EL (cell line): ENCODE measurements around the gene MID1IP1.

Source experiments
- DNase-seq: peaks from one replicate; pipeline ENCODE4 v3.0.0-alpha.2; 2016

The MID1IP1 gene

DNA sequence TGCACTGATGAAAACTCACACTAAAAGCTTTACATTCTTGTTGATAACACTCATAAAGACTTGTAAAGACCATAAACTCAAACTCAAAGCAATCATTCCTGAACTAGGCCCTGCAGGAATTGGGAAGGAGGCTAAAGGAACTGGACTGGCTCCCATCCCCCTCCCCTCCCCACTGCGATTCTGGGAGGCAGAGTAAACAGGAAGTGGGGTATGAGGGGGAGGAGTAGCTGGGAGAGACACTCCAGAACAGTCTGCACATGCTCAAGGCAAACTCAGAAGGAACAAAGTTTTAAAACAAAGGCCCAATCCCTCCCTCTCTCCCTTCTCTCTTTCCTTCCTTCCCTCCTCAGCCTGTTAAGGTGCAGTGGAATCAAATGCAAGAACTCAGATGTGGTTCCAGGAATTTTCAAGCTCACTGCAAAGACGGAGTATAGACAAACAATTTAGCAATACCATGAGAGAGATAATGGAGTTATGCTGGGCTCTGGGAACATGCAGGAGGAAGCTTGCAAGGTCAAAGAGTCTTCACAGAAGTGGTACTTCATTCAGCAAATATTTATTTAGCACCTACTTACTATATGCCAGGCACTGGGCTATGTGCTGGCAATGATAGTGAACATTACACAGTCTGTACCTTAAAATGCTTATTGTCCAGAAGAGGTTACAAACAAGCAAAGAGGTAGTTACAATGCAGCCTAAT, 15.9 kb downstream of the MID1IP1 start:
- DNase-seq: peak; percentile 51

DNA sequence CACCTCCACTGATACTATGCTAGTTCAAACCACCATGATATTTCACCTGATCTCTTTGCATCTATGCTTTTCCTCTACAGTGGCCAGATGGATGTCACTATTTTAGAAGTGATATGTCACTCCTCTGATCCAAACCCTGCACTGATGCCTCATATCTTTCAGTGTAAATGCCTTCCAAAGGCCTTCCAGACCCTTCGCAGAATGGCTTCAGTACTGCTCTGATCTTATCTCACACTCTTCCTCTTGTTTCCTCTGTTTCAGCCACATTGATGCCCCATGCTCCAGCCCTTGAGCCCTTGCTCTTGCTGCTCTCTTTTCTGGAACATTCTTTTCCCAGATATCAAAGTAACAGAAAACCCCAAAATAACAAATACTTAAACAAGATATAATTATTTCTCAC, 17.9 kb downstream of the MID1IP1 start:
- DNase-seq: no peak

DNA sequence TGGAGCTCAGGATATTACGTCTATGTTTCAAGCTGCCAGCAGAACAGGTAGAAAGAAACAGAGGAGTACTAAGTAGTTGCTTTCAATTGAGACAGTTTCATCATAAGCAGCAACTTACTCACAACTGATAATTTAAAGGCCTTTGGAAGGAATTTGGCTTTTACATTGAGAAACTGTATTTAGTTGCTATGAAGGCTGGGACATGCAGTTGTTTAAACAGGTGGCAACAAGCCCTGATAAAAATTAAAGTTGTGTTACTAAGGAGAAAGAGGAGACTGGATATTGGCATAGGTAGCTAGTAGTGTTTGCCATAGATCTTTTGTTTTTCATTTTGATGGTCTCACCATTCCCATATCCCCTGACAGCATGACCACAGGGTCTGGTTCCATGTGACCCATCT, 18.4 kb downstream of the MID1IP1 start:
- no peak for DNase-seq

DNA sequence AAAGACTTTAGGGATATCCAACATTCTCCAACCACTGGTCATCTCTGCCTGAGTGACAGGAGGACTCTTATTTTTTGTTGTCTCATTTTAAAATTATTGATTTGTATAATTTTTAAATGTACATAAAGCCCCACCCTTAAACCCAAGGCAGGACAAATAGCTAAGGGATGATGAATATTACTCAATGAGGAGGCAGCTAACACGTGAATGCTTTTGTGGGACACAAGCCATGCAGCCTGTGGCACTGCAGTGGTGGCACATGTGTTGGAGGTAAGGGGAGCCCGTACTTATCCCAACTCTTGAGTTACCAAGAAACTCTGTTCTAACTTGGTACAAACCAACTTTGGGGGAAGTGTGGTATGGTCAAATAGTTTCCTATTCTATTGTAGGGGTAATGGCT, 19.5 kb downstream of the MID1IP1 start:
- no peak for DNase-seq

DNA sequence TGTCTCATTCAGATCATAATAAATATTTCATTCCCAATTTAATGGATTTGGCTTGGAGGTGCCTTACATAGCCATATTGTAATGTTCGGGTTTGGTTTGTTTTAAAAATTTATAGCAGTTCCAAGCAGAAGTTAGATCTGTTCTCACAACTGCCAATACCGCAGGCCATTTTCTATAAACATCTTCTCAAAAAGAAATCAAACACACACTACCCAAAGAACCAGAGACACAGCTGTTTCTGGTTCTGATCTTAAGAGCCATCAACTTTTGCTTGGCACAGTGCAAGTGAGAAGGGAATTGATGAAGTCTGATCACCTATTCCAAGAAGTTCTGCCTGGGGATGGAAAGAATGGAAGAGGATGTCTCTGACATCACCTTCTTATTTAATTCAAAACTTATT, 22.9 kb downstream of the MID1IP1 start:
- no peak for DNase-seq

DNA sequence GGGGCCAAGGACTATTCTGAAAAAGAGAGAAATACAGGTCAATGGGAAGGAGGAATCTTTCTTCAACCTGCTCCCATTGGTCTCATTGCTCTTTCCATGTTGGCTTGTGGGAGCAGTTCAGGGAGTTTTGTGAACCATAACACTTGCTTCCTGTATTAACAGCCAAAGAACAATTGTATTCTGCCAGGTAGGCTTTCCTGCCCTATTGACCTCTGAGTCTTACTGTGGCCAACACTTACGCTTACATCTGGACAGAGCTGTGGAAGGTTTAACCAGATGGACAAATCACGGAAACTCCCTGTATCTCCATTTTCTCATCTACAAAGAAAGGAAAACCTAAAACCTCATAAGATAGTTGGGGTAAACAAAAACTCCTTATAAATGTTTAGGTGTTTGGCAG, 30.7 kb downstream of the MID1IP1 start:
- DNase-seq: no peak

DNA sequence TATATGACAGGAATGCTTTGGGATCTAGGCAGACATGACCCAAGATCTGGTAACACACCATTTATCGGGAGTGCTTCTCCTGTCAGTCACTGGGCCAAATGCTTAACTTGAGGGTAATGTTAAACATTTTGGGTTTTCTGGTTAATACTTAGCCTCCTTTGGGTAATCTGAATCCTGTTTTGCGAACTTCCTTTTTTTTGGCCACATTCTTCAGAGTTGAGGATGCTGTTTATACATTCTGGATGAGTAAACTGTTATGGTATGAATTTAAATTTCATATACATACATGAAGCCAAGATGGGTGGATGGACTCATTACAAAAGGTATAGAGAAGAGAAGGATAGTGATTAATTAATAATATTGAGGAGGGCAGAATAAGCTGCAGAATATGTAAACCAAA, 36.1 kb downstream of the MID1IP1 start:
- no peak for DNase-seq

DNA sequence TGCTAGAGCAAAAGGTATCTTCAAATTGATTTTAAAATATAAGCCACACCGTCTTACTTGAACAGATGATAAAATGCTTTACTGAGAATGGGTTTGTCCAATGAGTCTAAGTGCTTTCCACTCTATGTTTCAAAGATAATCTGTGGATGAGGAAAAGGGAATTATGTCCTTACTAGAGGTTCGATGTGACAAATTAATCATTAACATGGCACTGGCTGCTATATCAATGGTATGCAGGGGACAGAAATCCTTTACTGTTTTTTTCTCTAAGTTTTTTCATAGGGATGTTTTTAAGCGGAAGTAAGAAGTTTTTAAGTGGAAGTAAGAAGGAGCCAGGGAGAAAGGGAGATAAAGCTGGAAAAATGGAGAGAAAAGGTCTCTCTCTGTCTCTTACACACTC, 38.0 kb downstream of the MID1IP1 start:
- no peak for DNase-seq

DNA sequence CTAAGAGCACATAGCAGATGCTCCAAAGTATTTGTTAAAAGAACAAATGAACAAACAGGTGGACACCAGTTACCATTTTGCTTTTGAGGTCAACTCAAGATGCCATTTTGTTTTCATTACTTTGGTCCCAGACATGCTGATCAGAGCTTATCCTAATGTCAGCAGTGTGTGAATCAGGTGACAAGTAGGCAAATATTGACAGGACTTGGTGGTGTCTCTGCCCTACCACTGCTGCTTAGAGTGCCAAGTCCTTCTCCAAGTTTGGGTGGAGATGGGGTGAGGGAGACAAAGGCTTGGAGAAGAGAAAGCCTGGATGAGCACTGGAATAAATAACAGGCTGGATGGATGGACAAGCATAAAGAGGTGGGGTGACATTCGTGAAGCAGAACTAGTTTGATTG, 38.7 kb downstream of the MID1IP1 start:
- DNase-seq: no peak

DNA sequence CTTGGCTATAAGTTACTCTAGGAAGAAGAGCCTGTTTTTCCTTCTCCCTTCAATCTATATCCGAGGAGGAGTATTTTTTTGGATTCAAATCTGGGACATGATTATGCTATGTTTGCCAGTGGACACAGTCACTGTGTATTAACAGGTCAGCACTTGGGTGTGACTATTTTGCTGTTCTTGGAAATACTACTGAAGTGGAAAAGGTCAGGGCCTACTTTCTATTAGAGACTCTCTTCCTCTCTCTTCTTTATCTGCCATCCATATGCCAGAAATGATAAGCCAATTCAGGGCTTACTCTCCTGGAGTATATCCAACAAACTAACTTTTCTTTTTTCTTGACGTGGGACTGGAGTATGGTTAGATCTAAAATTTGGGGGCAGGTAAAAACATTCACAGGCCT, 40.5 kb downstream of the MID1IP1 start:
- DNase-seq: no peak

DNA sequence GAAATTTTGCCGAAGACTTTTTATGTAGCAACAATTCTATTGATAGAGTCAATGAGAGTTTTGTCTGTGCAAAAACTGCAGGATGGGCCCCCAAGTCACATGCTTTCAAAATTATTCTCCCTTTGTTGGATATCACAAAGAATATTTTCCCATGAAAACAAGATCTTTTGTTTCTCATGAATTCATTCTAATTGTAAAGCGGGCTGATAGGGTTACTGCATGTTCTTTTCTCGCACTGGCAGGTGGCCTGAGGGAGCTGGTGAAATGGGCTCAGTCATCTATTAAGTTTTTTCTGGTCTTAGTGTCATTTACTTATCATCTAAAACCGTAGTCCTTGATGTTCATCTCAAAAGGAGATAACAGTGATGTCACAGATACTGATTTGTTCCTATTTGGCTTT, 44.2 kb downstream of the MID1IP1 start:
- DNase-seq: no peak

DNA sequence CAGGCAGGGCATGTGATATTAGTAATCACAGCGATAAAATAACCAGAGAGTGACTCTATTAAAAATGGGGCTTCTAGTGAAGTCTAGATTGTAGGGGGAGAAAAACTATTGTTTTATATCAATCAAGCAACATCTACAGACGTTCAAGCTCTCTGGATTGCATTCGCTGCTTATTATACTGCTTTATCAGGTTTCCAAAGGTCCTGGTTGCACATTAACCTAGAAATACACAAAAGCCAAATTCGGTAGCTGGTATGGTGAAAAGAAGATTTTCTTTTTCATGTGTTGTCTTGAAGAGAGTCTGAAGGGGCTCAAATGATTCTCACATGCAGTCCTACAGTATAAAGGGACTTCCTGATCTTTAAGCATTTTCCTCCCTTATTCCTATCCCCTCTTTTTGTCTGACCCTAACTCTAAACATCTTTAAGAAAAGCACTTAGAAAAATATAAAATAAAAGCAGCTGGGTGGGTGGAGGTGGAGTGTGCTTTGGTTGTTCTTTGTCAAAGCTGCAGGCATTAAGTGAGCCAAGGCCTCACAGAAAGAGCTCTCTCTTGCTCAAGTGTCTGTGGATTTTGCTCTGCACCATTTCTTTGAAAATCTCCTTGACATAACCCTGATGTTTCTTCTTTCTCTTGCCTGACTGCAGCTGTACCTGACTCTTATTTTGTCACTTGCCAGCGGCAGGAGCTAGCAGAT, 46.1 kb downstream of the MID1IP1 start:
- no peak for DNase-seq

DNA sequence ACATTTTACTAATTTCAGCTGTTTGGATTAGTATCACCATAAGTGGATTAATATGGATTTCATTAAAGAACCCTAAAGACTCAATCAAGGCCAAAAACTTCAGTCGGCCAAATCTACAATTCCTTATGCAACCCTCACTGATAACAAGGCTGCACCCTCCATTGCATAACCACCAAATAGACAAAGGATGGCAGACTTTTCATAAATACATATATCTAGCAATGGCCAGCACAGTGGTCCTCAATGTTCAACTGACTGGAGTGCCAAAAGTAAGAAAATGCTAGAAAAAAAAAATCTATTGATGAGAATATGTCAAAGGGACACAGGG, 46.6 kb downstream of the MID1IP1 start:
- no peak for DNase-seq

DNA sequence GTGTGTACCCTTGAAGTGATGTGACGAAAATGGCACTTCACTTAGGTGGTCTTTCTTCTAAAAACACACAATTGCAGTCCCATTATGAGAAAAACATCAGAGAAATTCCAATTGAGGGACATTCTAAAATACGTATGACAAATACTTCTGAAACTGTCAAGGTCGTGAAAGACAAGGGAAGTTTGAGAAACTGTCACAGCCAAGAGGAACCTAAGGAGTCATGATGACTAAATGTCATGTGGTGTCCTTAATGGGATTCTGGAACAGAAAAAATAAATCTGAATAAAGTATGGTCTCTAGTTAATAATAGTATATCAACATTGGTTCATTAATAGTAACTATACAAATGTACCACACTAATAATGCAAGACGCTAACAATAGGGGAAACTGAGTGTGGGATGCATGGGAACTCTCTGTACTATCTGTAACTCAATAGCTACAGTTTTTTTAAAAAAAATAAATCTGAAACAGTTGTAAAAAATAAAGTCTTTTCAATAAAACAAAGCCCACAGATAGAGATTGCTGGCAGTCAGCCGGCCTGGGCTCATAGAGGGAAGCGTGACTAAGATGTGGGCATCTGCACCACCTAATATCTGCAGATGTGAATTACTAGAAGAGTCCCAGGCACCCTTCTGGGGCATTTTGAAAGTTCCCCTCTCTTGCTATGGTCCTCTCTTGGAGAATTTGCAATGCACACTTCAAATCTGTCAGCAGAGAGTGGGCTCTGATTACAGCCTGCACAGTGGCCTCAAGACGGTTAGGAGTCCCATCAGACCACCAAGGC, 47.6 kb downstream of the MID1IP1 start:
- no peak for DNase-seq

DNA sequence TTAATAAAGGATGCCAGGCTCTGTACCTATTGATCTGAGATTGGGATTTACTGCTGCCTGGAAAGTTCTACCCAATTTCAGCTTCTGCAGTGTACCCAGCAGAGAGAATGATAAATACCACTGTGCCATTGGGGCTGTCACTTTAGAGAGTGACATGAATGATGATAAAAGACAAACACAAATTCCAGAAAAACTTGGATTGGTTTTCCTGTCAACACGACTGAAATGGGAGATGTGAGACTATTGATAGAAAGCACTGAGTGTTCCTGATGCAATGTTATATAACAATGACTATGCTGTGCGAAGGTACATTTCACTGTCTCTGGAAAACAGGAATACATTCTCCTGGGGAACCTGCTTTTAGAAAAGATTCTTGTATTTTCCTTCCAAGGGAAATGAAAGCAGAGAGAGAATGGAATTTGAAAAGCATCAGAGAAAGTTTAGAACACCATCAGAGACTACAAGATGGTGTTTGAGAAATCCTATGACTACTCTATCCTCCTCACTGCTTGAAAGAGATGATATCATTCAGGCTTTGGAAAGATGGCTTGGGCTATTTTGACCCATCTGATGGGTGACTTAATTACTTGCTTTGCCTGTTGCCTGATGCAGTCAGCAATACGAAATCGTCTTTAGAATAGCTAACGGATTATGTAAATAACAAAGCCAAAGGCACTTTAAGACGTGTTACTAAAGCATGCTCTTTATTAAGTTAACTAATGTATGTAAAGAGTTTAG, 49.7 kb downstream of the MID1IP1 start:
- DNase-seq: no peak

DNA sequence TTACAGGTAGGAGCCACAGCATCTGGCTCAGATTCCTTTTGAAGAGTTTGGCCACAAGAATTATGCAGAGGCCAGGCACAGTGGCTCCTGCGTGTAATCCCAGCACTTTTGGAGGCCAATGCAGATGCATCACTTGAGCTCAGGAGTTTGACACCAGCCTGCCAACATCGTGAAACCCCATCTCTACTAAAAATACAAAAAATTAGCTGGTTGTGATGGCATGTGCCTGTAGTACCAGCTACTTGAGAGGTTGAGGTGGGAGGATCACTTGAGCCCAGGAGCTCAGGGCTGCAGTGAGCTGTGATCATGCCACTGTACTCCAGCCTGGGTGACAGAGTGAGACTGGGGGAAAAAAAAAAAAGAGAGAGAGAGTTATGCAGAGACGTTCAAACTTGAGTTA, 53.0 kb downstream of the MID1IP1 start:
- DNase-seq: no peak
